Mucosa of rectum (tissue), 2 donors: ENCODE results near the gene XRN1.

Source experiments
- H3K27ac ChIP-seq, 2 donors: one replicate each; pipeline ENCODE4 v1.7.0; 2013; ENCODE audit warnings: inconsistent platforms in 2 of 2, low read depth in 2 of 2, low read length in 2 of 2
- H3K27me3 ChIP-seq, 2 donors: one replicate each; pipeline ENCODE4 v1.7.0; 2013; ENCODE audit warnings: low read length in 2 of 2; ENCODE audit not compliant: control insufficient read depth in 2 of 2, insufficient read depth in 2 of 2
- H3K36me3 ChIP-seq, 2 donors: one replicate each; pipeline ENCODE4 v1.7.0; 2013; ENCODE audit warnings: low read length in 2 of 2; ENCODE audit not compliant: control insufficient read depth in 2 of 2, insufficient read depth in 2 of 2
- H3K4me1 ChIP-seq, 2 donors: one replicate each; pipeline ENCODE4 v1.7.0; 2013; ENCODE audit warnings: low read length in 2 of 2, mild to moderate bottlenecking in 1 of 2; ENCODE audit not compliant: control insufficient read depth in 2 of 2, insufficient read depth in 2 of 2
- H3K4me3 ChIP-seq, 2 donors: one replicate each; pipeline ENCODE4 v1.7.0; 2013; ENCODE audit warnings: low read length in 2 of 2
- H3K9ac ChIP-seq, 2 donors: one replicate each; pipeline ENCODE4 v1.7.0; 2013; ENCODE audit warnings: low read length in 2 of 2, low read depth in 1 of 2, mild to moderate bottlenecking in 1 of 2
- H3K9me3 ChIP-seq, 2 donors: one replicate each; pipeline ENCODE4 v1.7.0; 2013; ENCODE audit warnings: low read length in 2 of 2; ENCODE audit not compliant: control insufficient read depth in 2 of 2
- donor health status: healthy.
- donor health status: Normal muscosa, but diverticular disease.

The XRN1 gene

GRCh38 chr3:142279965-142280590 is 167.8 kb downstream of the XRN1 start:
- H3K27me3 ChIP-seq = no peaks in the 10 kb centered on the region
- no peak overlapping the region for H3K4me3 ChIP-seq
- no peaks in the 10 kb centered on the region for H3K36me3 ChIP-seq
- H3K4me1 ChIP-seq = no peaks in the 10 kb centered on the region
- H3K9ac ChIP-seq = no peak overlapping the region
- no peaks in the 10 kb centered on the region for H3K9me3 ChIP-seq
- no peak overlapping the region for H3K27ac ChIP-seq

GRCh38 chr3:142278451-142278850 is 169.4 kb downstream of the XRN1 start:
- H3K27ac ChIP-seq = no peak overlapping the region
- H3K4me3 ChIP-seq = no peak overlapping the region

GRCh38 chr3:142276781-142277180 is 171.1 kb downstream of the XRN1 start:
- no peaks in the 10 kb centered on the region for H3K9me3 ChIP-seq
- H3K27me3 ChIP-seq = no peaks in the 10 kb centered on the region
- H3K36me3 ChIP-seq = no peaks in the 10 kb centered on the region
- no peak overlapping the region for H3K27ac ChIP-seq
- no peak overlapping the region for H3K9ac ChIP-seq
- H3K4me3 ChIP-seq = no peak overlapping the region
- H3K4me1 ChIP-seq = no peaks in the 10 kb centered on the region

More at GRCh38 chr3:142278451-142278850, 169.4 kb downstream of the XRN1 start:
- no peak overlapping the region for H3K9ac ChIP-seq
- no peaks in the 10 kb centered on the region for H3K4me1 ChIP-seq
- H3K9me3 ChIP-seq = no peaks in the 10 kb centered on the region
- no peaks in the 10 kb centered on the region for H3K36me3 ChIP-seq
- H3K27me3 ChIP-seq = no peaks in the 10 kb centered on the region

- no peaks in the 10 kb centered on the region for H3K4me1 ChIP-seq
- H3K36me3 ChIP-seq = no peaks in the 10 kb centered on the region
- no peaks in the 10 kb centered on the region for H3K9me3 ChIP-seq
- H3K4me3 ChIP-seq = no peak overlapping the region
- H3K27me3 ChIP-seq = no peaks in the 10 kb centered on the region
- no peak overlapping the region for H3K9ac ChIP-seq
- no peak overlapping the region for H3K27ac ChIP-seq
These were observed 172.0 kb downstream of the XRN1 start for GRCh38 chr3:142275856-142276255.

- Histone ChIP-seq H3K4me1 (no peaks in the 10 kb centered on the region), H3K9me3 (no peaks in the 10 kb centered on the region), H3K9ac (no peak overlapping the region), H3K27me3 (no peaks in the 10 kb centered on the region), H3K36me3 (no peaks in the 10 kb centered on the region), H3K27ac (no peak overlapping the region), H3K4me3 (no peak overlapping the region)
These were observed 172.9 kb downstream of the XRN1 start for GRCh38 chr3:142274908-142275307.

- no peaks in the 10 kb centered on the region for H3K36me3 ChIP-seq
- no peak overlapping the region for H3K4me3 ChIP-seq
- H3K27me3 ChIP-seq = no peaks in the 10 kb centered on the region
- no peaks in the 10 kb centered on the region for H3K4me1 ChIP-seq
- no peak overlapping the region for H3K27ac ChIP-seq
- H3K9me3 ChIP-seq = no peaks in the 10 kb centered on the region
- H3K9ac ChIP-seq = no peak overlapping the region
These were observed 174.3 kb downstream of the XRN1 start for GRCh38 chr3:142273501-142273900.

GRCh38 chr3:142272200-142272891 is 175.5 kb downstream of the XRN1 start:
- Histone ChIP-seq H3K27ac (no peak overlapping the region), H3K4me1 (no peaks in the 10 kb centered on the region), H3K36me3 (no peaks in the 10 kb centered on the region), H3K27me3 (no peaks in the 10 kb centered on the region), H3K9me3 (no peaks in the 10 kb centered on the region), H3K4me3 (no peak overlapping the region), H3K9ac (no peak overlapping the region)

- Histone ChIP-seq H3K4me1 (no peaks in the 10 kb centered on the region), H3K27ac (no peak overlapping the region), H3K9me3 (no peaks in the 10 kb centered on the region), H3K36me3 (no peaks in the 10 kb centered on the region), H3K27me3 (no peaks in the 10 kb centered on the region), H3K9ac (no peak overlapping the region), H3K4me3 (no peak overlapping the region)
These were observed 177.4 kb downstream of the XRN1 start for GRCh38 chr3:142270407-142270806.

- no peaks in the 10 kb centered on the region for H3K27me3 ChIP-seq
- no peak overlapping the region for H3K4me3 ChIP-seq
- no peak overlapping the region for H3K9ac ChIP-seq
- no peak overlapping the region for H3K27ac ChIP-seq
- H3K9me3 ChIP-seq = no peaks in the 10 kb centered on the region
- H3K36me3 ChIP-seq = no peaks in the 10 kb centered on the region
- no peaks in the 10 kb centered on the region for H3K4me1 ChIP-seq
These were observed 178.1 kb downstream of the XRN1 start for GRCh38 chr3:142269767-142270166.

- Histone ChIP-seq H3K9ac (no peak overlapping the region), H3K9me3 (no peaks in the 10 kb centered on the region), H3K36me3 (no peaks in the 10 kb centered on the region), H3K4me1 (no peaks in the 10 kb centered on the region), H3K27me3 (no peaks in the 10 kb centered on the region), H3K4me3 (no peak overlapping the region), H3K27ac (no peak overlapping the region)
These were observed 179.4 kb downstream of the XRN1 start for GRCh38 chr3:142268426-142268825.
